Measurements from ENCODE around the gene OR1L1. TPM values are rescaled to one million over a fixed set of nuclear protein-coding genes. Genes with fewer than 3 reads are reported as not detected.

OR1L1 gene
- total and polyA plus RNA-seq, 12 donors: not detected

GRCh38 chr9:122656378-122656777 lies 5.1 kb upstream of the OR1L1 start:
- Histone ChIP-seq H3K9me3 (replicated peaks in 1 of 3) (no peaks in the 10 kb centered on the region), H3K36me3 (replicated peaks in 1 of 2) (no peaks in the 10 kb centered on the region), H3K4me3 (no peak overlapping the region), H3K27me3 (no peaks in the 10 kb centered on the region), H3K27ac (no peak overlapping the region), H3K4me1 (replicated peaks in 1 of 2) (no peaks in the 10 kb centered on the region)
- DNase-seq: peak in 2 of 7 donors; percentile 7 to 16
- WGBS, 4 donors: 8 to 37% (median 25%) methylated on average over 1 of the region's 1 CpG
- TF ChIP-seq POLR2A (IDR thresholded peaks at IDR 0.05): no peak
- TF ChIP-seq CTCF (IDR thresholded peaks at IDR 0.05): no peak
- intact Hi-C loops (cut with DNase I): no loop called here

GRCh38 chr9:122657527-122657926 lies 4.0 kb upstream of the OR1L1 start, which contains the start of gene OR1B1:
TSS of gene OR1B1 (minus strand) at chr9:122657627.
- H3K9me3 ChIP-seq (replicated peaks in 1 of 3): no peaks in the 10 kb centered on the region
- intact Hi-C loops (cut with DNase I): no loop called here
- no peak for DNase-seq
- H3K4me3 ChIP-seq: no peak within 1 kb of the TSS
- H3K27me3 ChIP-seq: no peaks in the 10 kb centered on the region
- H3K27ac ChIP-seq: no peak within 1 kb of the TSS
- TF ChIP-seq POLR2A (IDR thresholded peaks at IDR 0.05): no peak
- TF ChIP-seq CTCF (IDR thresholded peaks at IDR 0.05): no peak
- H3K4me1 ChIP-seq (replicated peaks in 1 of 2): no peaks in the 10 kb centered on the region
- no peaks in the 10 kb centered on the region for H3K36me3 ChIP-seq (replicated peaks in 1 of 2)
- whole genome bisulfite sequencing, 4 donors: 78 to 92% (median 84%) methylated on average over 3 of the region's 3 CpGs

GRCh38 chr9:122672481-122672880 lies 11.0 kb downstream of the OR1L1 start:
- H3K36me3 ChIP-seq (replicated peaks in 1 of 2): no peaks in the 10 kb centered on the region
- DNase-seq: no peak
- H3K27me3 ChIP-seq: no peaks in the 10 kb centered on the region
- H3K4me3 ChIP-seq: no peak overlapping the region
- no peak overlapping the region for H3K27ac ChIP-seq
- intact Hi-C loops (cut with DNase I): no loop called here
- TF ChIP-seq CTCF (IDR thresholded peaks at IDR 0.05) (no peak), POLR2A (IDR thresholded peaks at IDR 0.05) (no peak)
- 85 to 91% (median 87%) methylated on average over 2 of the region's 2 CpGs for WGBS, 4 donors
- H3K4me1 ChIP-seq (replicated peaks in 1 of 2): no peaks in the 10 kb centered on the region
- H3K9me3 ChIP-seq (replicated peaks in 1 of 3): peaks cover 0 to 5% (median 0%) of the 10 kb centered on the region in 3 donors

- H3K9me3 ChIP-seq (replicated peaks in 1 of 3): no peaks in the 10 kb centered on the region
- no peaks in the 10 kb centered on the region for H3K36me3 ChIP-seq (replicated peaks in 1 of 2)
- DNase-seq: no peak
Measured at GRCh38 chr9:122684851-122685250, 23.3 kb downstream of the OR1L1 start.

More at GRCh38 chr9:122684851-122685250, 23.3 kb downstream of the OR1L1 start:
- intact Hi-C loops (cut with DNase I): no loop called here
- no peak overlapping the region for H3K27ac ChIP-seq
- no peak overlapping the region for H3K4me3 ChIP-seq
- TF ChIP-seq CTCF (IDR thresholded peaks at IDR 0.05): no peak
- no peak for TF ChIP-seq POLR2A (IDR thresholded peaks at IDR 0.05)
- no peaks in the 10 kb centered on the region for H3K4me1 ChIP-seq (replicated peaks in 1 of 2)
- H3K27me3 ChIP-seq: no peaks in the 10 kb centered on the region

Measured in adrenal gland (tissue), 12 donors.